ENCODE data around the gene ACTL8.

Gene ACTL8

GRCh38 chr1:17755120-17755519 is at the start of gene ACTL8:
Gene ACTL8 (plus strand): TSS chr1:17755333. CDS start chr1:17823009, 67,676 bp downstream.
- no peak for DNase-seq
- ATAC-seq, result no peak
- H3K27me3 Mint-ChIP-seq, result no peaks in the 10 kb centered on the region
- peak within 1 kb of the TSS in 1 of 2 donors; percentile 42 for H3K27ac Mint-ChIP-seq
- H3K4me3 Mint-ChIP-seq, result no peak within 1 kb of the TSS
- peaks cover 41 to 52% of the 10 kb centered on the region in 2 donors for H3K9me3 Mint-ChIP-seq
- H3K4me1 Mint-ChIP-seq, result no peaks in the 10 kb centered on the region

GRCh38 chr1:17706445-17706844 is 48.7 kb upstream of the ACTL8 start:
- Mint-ChIP-seq H3K4me3 (no peak overlapping the region), H3K9me3 (peaks cover 5 to 8% of the 10 kb centered on the region in 2 donors)

GRCh38 chr1:17709981-17710380 is 45.2 kb upstream of the ACTL8 start:
- no peaks in the 10 kb centered on the region for H3K4me1 Mint-ChIP-seq
- ATAC-seq (no peak), DNase-seq (no peak)
- H3K27me3 Mint-ChIP-seq, result peaks cover 8% of the 10 kb centered on the region
- H3K9me3 Mint-ChIP-seq, result peaks cover 5 to 15% of the 10 kb centered on the region in 2 donors
- no peak overlapping the region for H3K27ac Mint-ChIP-seq
- no peak overlapping the region for H3K4me3 Mint-ChIP-seq

More at GRCh38 chr1:17706445-17706844, 48.7 kb upstream of the ACTL8 start:
- Mint-ChIP-seq H3K4me1 (no peaks in the 10 kb centered on the region), H3K27me3 (no peaks in the 10 kb centered on the region), H3K27ac (no peak overlapping the region)
- no peak for ATAC-seq
- no peak for DNase-seq

- Mint-ChIP-seq H3K27me3 (peaks cover 17% of the 10 kb centered on the region), H3K27ac (no peak overlapping the region), H3K4me1 (no peaks in the 10 kb centered on the region), H3K4me3 (no peak overlapping the region), H3K9me3 (peaks cover 5 to 15% of the 10 kb centered on the region in 2 donors)
- ATAC-seq, result no peak
- no peak for DNase-seq
These were observed 44.1 kb upstream of the ACTL8 start for GRCh38 chr1:17710889-17711576.

- H3K27me3 Mint-ChIP-seq, result peaks cover 18% of the 10 kb centered on the region
- DNase-seq, result no peak
These were observed 43.6 kb upstream of the ACTL8 start for GRCh38 chr1:17711577-17711910.

GRCh38 chr1:17711941-17712340 is 43.2 kb upstream of the ACTL8 start:
- Mint-ChIP-seq H3K4me1 (no peaks in the 10 kb centered on the region), H3K27ac (no peak overlapping the region), H3K9me3 (peaks cover 5 to 15% of the 10 kb centered on the region in 2 donors), H3K4me3 (no peak overlapping the region), H3K27me3 (peaks cover 21% of the 10 kb centered on the region)
- ATAC-seq (no peak), DNase-seq (no peak)

More at GRCh38 chr1:17711577-17711910, 43.6 kb upstream of the ACTL8 start:
- H3K27ac Mint-ChIP-seq, result no peak overlapping the region
- H3K4me1 Mint-ChIP-seq, result no peaks in the 10 kb centered on the region
- ATAC-seq, result no peak
- H3K9me3 Mint-ChIP-seq, result peaks cover 5 to 15% of the 10 kb centered on the region in 2 donors
- H3K4me3 Mint-ChIP-seq, result no peak overlapping the region

GRCh38 chr1:17713993-17714392 is 41.1 kb upstream of the ACTL8 start:
- H3K27ac Mint-ChIP-seq, result no peak overlapping the region
- H3K9me3 Mint-ChIP-seq, result peaks cover 5 to 15% of the 10 kb centered on the region in 2 donors
- no peaks in the 10 kb centered on the region for H3K4me1 Mint-ChIP-seq
- peaks cover 41% of the 10 kb centered on the region for H3K27me3 Mint-ChIP-seq
- DNase-seq (no peak), ATAC-seq (no peak)
- H3K4me3 Mint-ChIP-seq, result no peak overlapping the region

GRCh38 chr1:17717594-17718535 is 37.3 kb upstream of the ACTL8 start:
- Mint-ChIP-seq H3K4me1 (no peaks in the 10 kb centered on the region), H3K4me3 (no peak overlapping the region), H3K27me3 (peaks cover 60% of the 10 kb centered on the region), H3K27ac (no peak overlapping the region), H3K9me3 (no peaks in the 10 kb centered on the region)
- DNase-seq (no peak), ATAC-seq (no peak)

- DNase-seq (no peak), ATAC-seq (no peak)
- Mint-ChIP-seq H3K27me3 (peaks cover 65% of the 10 kb centered on the region), H3K9me3 (no peaks in the 10 kb centered on the region), H3K4me1 (no peaks in the 10 kb centered on the region), H3K4me3 (no peak overlapping the region), H3K27ac (no peak overlapping the region)
These were observed 35.3 kb upstream of the ACTL8 start for GRCh38 chr1:17719874-17720273.

GRCh38 chr1:17721444-17721843 is 33.7 kb upstream of the ACTL8 start:
- H3K27ac Mint-ChIP-seq, result no peak overlapping the region
- H3K4me1 Mint-ChIP-seq, result no peaks in the 10 kb centered on the region
- ATAC-seq (no peak), DNase-seq (no peak)
- no peaks in the 10 kb centered on the region for H3K9me3 Mint-ChIP-seq
- peaks cover 54% of the 10 kb centered on the region for H3K27me3 Mint-ChIP-seq
- H3K4me3 Mint-ChIP-seq, result no peak overlapping the region

- Mint-ChIP-seq H3K27ac (no peak overlapping the region), H3K27me3 (peaks cover 33% of the 10 kb centered on the region), H3K4me3 (no peak overlapping the region), H3K4me1 (no peaks in the 10 kb centered on the region), H3K9me3 (no peaks in the 10 kb centered on the region)
- ATAC-seq (no peak), DNase-seq (no peak)
These were observed 31.4 kb upstream of the ACTL8 start for GRCh38 chr1:17723684-17724083.

GRCh38 chr1:17724150-17724549 is 31.0 kb upstream of the ACTL8 start:
- no peak for ATAC-seq
- no peaks in the 10 kb centered on the region for H3K4me1 Mint-ChIP-seq
- H3K27me3 Mint-ChIP-seq, result peaks cover 28% of the 10 kb centered on the region
- no peak overlapping the region for H3K27ac Mint-ChIP-seq
- H3K9me3 Mint-ChIP-seq, result no peaks in the 10 kb centered on the region
- no peak overlapping the region for H3K4me3 Mint-ChIP-seq
- no peak for DNase-seq

GRCh38 chr1:17725084-17725719 is 29.9 kb upstream of the ACTL8 start:
- H3K4me3 Mint-ChIP-seq, result no peak overlapping the region
- H3K9me3 Mint-ChIP-seq, result no peaks in the 10 kb centered on the region
- ATAC-seq (no peak), DNase-seq (no peak)
- H3K4me1 Mint-ChIP-seq, result no peaks in the 10 kb centered on the region
- peak overlapping the region in 1 of 2 donors; percentile 30 for H3K27ac Mint-ChIP-seq
- peaks cover 26% of the 10 kb centered on the region for H3K27me3 Mint-ChIP-seq

- Mint-ChIP-seq H3K4me3 (no peak overlapping the region), H3K4me1 (no peaks in the 10 kb centered on the region), H3K27me3 (peaks cover 19% of the 10 kb centered on the region), H3K9me3 (no peaks in the 10 kb centered on the region), H3K27ac (no peak overlapping the region)
- DNase-seq (no peak), ATAC-seq (no peak)
These were observed 29.1 kb upstream of the ACTL8 start for GRCh38 chr1:17725811-17726582.

- DNase-seq (no peak), ATAC-seq (no peak)
- peaks cover 10% of the 10 kb centered on the region for H3K27me3 Mint-ChIP-seq
- H3K9me3 Mint-ChIP-seq, result no peaks in the 10 kb centered on the region
- H3K4me1 Mint-ChIP-seq, result no peaks in the 10 kb centered on the region
- no peak overlapping the region for H3K4me3 Mint-ChIP-seq
- H3K27ac Mint-ChIP-seq, result no peak overlapping the region
These were observed 26.9 kb upstream of the ACTL8 start for GRCh38 chr1:17728123-17728712.
